Adrenal gland (tissue), 5 donors: ENCODE measurements around the gene PRAMEF14.
"Not testable (repeated sequence)": the region's sequence is repeated elsewhere in the genome, so short reads cannot be mapped to it uniquely, and the experiment has no call there.

Experiments
- POLR2A ChIP-seq, 2 donors: fragments of 450-650 bp; IDR thresholded peaks; one replicate each; pipeline ENCODE4 v1.6.1; 2017; ENCODE audit warnings: antibody characterized with exemption in 2 of 2, mild to moderate bottlenecking in 2 of 2, moderate library complexity in 1 of 2
- TF ChIP-seq, protein P1 (sequence below), 6 experiments: fragments of 450-650 bp in 4 of 6; fragments of 200-600 bp in 2 of 6; sonication (generic) in 1 of 6; IDR thresholded peaks; 1 replicate in 5 of 6; 2 replicates in 1 of 6; pipeline versions ENCODE4 v1.5.1 to v1.8.0; 2016 to 2021; ENCODE audit warnings: antibody characterized with exemption in 6 of 6, mild to moderate bottlenecking in 2 of 6, moderate library complexity in 1 of 6
- donor health status: DM: no; HTN: no; CAD: no.

DNA sequence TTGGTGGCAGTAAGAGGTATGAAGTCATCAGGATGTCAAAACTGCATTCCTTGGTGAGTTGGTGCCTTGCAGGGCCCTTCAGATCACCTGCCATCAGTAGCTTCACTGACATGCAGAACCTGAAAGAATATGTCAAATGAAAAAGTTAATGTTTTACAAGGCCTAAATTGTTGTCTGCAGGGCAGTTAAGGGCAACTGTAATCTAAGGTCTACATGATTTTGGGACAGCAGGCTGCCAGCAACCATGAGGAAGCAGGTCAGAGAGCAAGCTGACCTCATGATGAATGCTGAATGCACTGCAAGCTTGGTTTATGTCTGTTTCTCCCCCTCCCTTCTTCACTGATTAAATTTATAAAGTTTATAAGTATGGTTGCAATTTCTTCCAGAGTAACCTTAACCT, 44.7 kb downstream of the PRAMEF14 start:
- TF ChIP-seq, protein P1, sequence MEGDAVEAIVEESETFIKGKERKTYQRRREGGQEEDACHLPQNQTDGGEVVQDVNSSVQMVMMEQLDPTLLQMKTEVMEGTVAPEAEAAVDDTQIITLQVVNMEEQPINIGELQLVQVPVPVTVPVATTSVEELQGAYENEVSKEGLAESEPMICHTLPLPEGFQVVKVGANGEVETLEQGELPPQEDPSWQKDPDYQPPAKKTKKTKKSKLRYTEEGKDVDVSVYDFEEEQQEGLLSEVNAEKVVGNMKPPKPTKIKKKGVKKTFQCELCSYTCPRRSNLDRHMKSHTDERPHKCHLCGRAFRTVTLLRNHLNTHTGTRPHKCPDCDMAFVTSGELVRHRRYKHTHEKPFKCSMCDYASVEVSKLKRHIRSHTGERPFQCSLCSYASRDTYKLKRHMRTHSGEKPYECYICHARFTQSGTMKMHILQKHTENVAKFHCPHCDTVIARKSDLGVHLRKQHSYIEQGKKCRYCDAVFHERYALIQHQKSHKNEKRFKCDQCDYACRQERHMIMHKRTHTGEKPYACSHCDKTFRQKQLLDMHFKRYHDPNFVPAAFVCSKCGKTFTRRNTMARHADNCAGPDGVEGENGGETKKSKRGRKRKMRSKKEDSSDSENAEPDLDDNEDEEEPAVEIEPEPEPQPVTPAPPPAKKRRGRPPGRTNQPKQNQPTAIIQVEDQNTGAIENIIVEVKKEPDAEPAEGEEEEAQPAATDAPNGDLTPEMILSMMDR (IDR thresholded peaks at IDR 0.05), result not testable (repeated sequence)
- not testable (repeated sequence) for TF ChIP-seq POLR2A (IDR thresholded peaks at IDR 0.05)
